Hepatic stellate cell (primary cell): Measurements from ENCODE around the gene HTR1D.
"Not testable (repeated sequence)": the region's sequence is repeated elsewhere in the genome, so short reads cannot be mapped to it uniquely, and the experiment has no call there.

Source experiments
- DNase-seq: peaks from one replicate; pipeline ENCODE4 v3.0.0; 2011; ENCODE audit warnings: low spot score

The HTR1D gene

DNA sequence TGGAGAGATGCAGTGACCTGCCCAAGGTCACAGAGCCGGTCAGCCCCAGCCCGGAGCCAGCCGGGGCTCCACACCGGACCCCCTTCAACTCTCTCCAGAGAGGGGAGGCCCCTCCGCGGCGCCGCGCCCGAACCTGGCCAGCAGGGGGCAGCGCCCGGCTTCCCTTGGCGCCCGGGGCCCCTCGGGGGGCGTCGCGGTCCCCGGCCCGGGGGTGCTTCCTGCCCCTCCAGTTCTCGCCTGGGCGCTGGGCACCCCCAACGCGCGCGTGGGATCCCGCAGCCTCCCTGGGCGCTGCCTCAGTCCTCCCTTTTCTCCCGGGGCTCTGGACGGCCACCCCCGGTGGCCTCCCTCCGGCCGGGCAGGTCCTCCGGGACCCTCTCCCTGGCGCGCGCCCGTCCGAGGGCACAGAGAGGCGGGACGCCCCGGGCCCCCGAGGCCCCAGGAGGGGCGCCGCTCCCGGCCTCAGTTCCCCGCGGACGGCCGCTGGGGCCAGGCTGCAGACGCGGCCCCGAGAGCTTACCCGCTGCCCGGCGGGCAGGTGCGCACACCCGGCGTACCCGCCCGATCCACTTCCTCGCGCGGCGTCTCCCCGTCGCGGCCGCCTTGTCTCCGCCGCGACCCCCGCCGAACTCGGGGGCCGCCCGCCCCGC is 406 bp downstream of the HTR1D start:
- no peak for DNase-seq

GRCh38 chr1:23215751-23216449 is 1.4 kb downstream of the HTR1D start:
- no peak for DNase-seq

- DNase-seq, result no peak
Observed at GRCh38 chr1:23215291-23215690, 2.0 kb downstream of the HTR1D start.

DNA sequence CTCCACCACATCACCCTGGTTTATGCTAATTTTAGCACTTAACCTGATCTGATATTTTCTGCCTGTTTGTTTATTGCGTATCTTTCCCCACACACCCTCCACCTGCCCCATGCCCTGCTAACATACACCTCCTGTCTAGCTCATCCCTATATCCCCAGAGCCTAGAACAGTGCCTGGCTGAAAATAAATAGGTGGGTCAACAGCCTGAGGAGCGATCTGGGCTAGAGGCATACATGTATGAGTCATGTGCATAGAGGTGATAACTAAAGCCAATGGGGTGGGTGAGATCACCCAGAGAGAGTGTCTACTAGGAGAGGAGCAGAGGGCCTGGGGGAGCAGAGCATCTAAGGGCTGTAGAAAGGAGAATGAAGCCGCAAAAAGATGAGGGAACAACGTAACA is 2.7 kb downstream of the HTR1D start:
- no peak for DNase-seq

DNA sequence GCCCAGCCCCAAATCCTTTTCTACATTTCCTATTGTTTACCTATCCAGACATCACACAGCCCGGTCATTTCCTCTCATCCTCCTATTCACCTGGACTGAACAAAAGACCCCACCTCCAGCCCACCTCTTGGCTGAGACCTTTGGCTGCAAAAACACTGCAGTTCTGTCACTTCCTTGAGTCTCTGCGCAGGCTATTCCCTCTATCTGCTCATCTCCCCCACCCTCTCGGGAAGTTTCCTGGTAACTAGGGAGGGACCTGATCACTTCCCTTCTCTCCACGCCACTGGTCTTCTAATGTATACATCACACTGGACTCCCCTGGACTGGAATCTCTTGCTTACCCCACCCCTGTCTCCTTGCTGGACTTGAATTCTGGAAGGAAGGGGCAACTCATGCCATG is 5.3 kb downstream of the HTR1D start:
- DNase-seq, result no peak

DNA sequence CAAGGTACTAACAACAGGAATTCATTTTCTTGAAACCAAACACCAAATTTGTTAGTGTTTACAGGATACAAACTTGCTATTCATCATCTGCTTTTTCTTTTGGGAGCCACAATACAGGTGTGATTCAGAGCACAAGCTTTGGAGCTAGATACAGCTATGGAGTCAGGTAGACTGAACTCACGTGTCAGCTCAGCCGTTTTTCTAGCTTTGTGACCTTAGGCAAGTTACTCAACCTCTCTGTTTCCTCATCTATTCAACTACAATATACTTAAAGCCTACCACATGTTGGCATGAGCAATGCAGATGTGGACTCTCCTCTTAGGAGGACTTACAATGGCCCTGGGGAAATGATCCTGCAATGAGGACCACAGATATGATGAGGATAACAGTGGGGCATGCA is 6.3 kb downstream of the HTR1D start:
- no peak for DNase-seq

DNA sequence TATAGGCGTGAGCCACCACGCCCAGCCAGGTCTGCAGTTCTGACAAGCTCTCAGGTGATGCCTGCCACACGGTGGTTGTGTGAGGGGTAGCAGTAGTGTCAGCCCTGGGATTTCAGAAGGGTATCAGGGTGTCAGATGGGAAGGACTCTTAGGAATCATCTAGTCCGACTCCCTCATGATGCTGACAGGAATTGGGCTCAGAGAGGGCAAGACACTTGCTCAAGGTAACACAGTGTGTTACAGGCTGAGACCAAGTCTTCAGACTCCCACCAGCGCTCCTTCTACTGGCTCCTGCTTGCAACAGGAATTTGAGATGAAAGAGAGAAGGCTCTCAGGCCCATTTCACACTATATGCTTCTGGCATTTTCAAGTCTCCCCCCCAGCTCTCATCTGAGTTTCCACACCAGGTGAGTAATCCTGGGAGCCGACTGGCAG is 6.9 kb downstream of the HTR1D start:
- no peak for DNase-seq

GRCh38 chr1:23209770-23210169 is 7.5 kb downstream of the HTR1D start:
- DNase-seq, result no peak

DNA sequence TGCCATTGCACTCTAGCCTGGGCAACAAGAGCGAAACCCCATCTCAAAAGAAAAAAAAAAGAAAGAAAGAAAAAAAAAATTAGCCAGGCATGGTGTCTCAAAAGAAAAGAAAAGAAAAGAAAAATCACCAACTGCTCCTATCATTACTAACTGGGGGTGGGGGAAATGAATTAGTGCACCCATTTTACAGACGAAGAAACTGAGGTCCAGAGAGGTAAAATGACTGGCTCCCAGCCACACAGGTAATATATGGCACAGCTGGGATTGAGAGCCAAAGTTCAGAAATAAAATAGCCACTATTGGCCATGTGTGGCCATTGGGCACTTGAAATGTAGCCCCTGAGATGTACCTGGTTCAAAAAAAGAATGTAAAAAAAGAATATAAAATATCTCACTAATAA is 8.8 kb downstream of the HTR1D start:
- no peak for DNase-seq

DNA sequence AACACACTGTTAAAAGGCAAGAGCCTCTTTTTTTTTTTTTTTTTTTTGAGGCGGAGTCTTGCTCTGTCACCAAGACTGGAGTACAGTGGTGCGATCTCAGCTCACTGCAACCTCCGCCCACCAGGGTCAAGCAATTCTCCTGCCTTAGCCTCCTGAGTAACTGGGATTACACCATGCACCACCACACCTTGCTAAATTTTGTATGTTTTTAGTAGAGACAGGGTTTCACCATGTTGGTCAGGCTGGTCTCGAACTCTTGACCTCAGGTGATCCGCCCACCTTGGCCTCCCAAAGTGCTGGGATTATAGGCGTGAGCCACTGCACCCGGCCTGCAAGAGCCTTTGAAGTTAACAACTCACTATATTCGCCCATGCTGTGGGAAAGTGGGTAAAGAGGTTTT is 9.6 kb downstream of the HTR1D start:
- DNase-seq, result not testable (repeated sequence)

DNA sequence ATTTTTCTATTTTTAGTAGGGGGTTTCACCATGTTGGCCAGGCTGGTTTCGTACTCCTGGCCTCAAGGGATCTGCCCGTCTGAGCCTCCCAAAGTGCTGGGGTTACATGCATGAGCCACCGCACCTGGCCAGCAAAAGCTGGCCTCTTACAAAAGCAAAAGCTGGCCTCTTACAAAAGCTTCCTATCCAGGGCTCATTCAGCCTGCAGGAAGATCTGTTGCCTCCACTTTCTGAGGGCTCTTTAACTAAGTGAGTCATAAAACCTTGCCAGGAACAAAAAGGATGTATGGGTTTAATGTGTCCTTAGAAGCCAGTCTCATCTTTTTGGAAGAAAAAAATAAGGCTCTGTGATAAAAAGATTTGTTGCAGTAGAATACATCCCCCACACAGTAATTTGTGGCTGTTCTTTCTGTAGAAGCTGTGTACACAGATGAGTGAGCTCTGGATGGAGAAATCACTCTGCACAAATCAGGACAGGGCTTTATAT is 15.0 kb downstream of the HTR1D start:
- peak; percentile 40 for DNase-seq

GRCh38 chr1:23200883-23201282 is 16.4 kb downstream of the HTR1D start:
- DNase-seq, result peak; percentile 33

DNA sequence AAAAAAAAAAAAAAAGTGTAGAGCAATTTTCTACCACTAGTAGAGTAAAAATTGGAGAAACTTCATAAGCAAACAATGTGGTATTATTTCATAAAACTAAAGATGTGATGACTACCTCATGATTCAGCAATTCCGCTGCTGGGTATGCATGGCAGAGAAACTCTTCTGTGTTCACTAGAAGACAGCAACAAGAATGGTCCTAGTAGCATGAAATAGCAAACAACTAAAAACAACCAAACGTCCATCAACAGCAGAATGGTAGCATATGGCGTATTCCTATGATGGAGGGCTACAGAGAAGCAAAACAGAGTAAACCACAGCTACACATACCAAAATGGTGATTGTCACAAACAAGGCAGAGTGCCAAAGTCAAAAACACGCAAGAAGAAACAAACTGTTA is 18.9 kb downstream of the HTR1D start:
- DNase-seq, result peak; percentile 77

- DNase-seq, result peak; percentile 86
Observed at GRCh38 chr1:23196627-23197328, 20.5 kb downstream of the HTR1D start.

- DNase-seq, result peak; percentile 89
Observed at GRCh38 chr1:23194119-23194984, 22.9 kb downstream of the HTR1D start.

DNA sequence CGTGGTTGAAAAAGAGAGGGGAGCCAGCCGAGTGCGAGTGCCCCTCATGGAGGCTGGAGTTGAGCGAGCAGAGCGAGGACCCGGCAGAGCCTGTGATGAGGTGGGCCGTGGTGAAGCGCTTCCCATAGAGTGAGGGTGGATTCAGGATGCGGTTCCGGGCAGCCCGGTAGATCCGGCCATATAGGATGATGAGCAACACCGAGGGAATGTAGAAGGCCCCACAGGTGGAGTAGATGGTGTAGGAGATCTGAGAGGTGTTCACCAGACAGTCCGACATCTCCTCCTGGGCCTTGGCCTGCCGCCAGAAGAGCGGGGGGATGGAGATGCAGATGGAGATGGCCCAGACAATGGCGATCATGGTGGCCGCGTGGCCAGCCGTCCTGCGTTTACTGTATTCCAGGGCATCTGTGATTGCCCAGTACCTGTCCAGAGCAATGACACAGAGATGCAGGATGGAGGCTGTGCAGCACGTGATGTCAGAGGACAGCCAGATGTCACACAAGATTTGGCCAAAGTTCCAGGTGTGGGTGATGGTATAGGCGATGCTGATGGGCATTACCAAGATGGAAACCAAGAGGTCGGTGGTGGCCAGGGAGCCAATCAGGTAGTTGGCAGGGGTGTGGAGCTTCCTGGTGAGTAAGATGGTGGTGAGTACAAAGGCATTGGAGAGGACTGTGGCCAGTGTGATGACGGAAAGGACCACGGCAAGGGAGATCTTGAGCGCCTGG is 23.7 kb downstream of the HTR1D start:
- DNase-seq, result no peak

GRCh38 chr1:23191199-23191598 is 26.1 kb downstream of the HTR1D start:
- DNase-seq, result no peak

- DNase-seq, result peak; percentile 67
Observed at GRCh38 chr1:23188936-23189452, 28.3 kb downstream of the HTR1D start.

GRCh38 chr1:23188434-23188884 is 28.8 kb downstream of the HTR1D start:
- no peak for DNase-seq

GRCh38 chr1:23187637-23188036 is 29.7 kb downstream of the HTR1D start:
- no peak for DNase-seq

- DNase-seq, result no peak
Observed at GRCh38 chr1:23185381-23185780, 31.9 kb downstream of the HTR1D start.
